ENCODE data around the gene TRABD2A.

GRCh38 chr2:84829693-84830092, 51.2 kb downstream of the TRABD2A start:
- TF ChIP-seq JUND (IDR thresholded peaks at IDR 0.05) (no peak), EGR1 (IDR thresholded peaks at IDR 0.05; ENCODE audit: low read depth in 2 of 2) (no peak), REST (IDR thresholded peaks at IDR 0.05) (no peak), YY1 (IDR thresholded peaks at IDR 0.05) (no peak), TAF1 (conservative IDR thresholded peaks at IDR 0.05) (no peak), ZBTB33 (IDR thresholded peaks at IDR 0.05) (no peak), ATF3 (IDR thresholded peaks at IDR 0.05) (no peak), SP1 (IDR thresholded peaks at IDR 0.05) (no peak), RAD21 (IDR thresholded peaks at IDR 0.05) (no peak)
- TF ChIP-seq, protein P1, sequence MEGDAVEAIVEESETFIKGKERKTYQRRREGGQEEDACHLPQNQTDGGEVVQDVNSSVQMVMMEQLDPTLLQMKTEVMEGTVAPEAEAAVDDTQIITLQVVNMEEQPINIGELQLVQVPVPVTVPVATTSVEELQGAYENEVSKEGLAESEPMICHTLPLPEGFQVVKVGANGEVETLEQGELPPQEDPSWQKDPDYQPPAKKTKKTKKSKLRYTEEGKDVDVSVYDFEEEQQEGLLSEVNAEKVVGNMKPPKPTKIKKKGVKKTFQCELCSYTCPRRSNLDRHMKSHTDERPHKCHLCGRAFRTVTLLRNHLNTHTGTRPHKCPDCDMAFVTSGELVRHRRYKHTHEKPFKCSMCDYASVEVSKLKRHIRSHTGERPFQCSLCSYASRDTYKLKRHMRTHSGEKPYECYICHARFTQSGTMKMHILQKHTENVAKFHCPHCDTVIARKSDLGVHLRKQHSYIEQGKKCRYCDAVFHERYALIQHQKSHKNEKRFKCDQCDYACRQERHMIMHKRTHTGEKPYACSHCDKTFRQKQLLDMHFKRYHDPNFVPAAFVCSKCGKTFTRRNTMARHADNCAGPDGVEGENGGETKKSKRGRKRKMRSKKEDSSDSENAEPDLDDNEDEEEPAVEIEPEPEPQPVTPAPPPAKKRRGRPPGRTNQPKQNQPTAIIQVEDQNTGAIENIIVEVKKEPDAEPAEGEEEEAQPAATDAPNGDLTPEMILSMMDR (IDR thresholded peaks at IDR 0.05; ENCODE audit: low read depth, low read length, missing input control), result no peak

All from liver (tissue), 3 donors.